Urothelium cell line (cell line): ENCODE measurements around the gene DNAL4.
"Not testable (repeated sequence)": the region's sequence is repeated elsewhere in the genome, so short reads cannot be mapped to it uniquely, and the experiment has no call there.

Source experiments
- DNase-seq: peaks from one replicate; pipeline ENCODE4 v3.0.0; 2011; ENCODE audit warnings: low spot score, mixed read lengths
- FAIRE-seq: peaks from 2 replicates; lab custom pipeline; 2011; peaks lifted over from hg19 to GRCh38; lab: Jason Lieb, UNC

DNAL4 gene

GRCh38 chr22:38828191-38828590 is 34.2 kb upstream of the DNAL4 start:
- DNase-seq (no peak), FAIRE-seq (peak; percentile 9)

DNA sequence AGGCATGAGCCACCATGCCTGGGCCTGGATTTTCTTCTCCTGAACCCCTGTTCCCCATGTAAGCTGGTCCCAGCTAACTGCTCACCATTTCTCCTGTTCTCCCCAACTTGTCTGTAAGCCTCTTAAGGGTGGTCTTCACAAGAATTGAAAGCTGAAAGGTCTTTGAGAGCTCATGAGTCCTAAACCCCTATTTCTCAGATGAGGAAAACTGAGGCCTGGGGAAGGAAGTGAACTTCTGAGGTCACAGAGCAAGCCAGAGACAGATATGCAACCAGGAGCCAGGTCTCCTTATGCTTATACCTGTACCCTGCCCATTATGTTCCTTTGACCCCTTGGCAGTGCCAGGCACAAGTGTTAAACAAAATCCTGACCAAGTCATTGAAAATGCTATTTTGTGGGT is 33.6 kb upstream of the DNAL4 start:
- FAIRE-seq: no peak
- DNase-seq: no peak

DNA sequence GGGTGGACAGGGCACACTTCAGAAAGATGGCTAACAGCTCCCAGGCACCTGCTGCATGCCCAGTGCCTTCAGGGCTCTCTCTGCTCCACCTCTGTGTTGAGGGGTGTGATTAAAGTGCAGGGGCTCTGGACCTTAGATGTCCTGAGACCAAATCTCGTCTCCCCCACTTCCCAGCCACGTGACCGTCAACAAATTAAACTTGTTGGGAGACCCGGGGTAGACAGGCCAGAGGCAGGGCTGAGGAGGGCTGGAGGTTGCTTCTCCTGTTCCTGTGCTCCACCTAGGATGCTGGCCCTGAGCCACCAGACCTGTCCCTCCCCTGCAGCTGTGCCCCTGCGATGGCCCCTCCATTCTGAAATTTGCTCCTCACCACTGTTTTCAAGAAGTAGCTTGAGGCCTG is 32.9 kb upstream of the DNAL4 start:
- no peak for DNase-seq
- FAIRE-seq: no peak

DNA sequence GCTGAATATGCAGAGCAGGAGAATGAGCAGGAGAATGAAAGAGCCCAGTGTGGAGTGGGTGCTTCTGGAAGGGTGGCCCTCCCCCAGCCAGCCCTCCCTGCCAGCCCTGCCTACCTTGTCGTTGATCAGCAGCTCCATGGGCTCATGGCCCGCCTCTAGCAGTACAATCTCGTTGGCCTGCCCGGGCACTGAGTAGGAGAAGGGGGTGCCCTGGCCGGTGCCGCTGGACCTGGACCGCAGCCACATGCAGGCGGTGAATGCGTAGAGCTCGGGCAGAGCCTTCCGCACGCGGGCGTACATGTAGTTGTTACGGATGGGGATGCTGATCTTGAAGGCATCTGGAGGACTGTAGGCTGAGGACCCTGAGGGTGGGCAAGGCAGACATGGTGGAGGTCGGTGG is 32.4 kb upstream of the DNAL4 start:
- DNase-seq (no peak), FAIRE-seq (no peak)

GRCh38 chr22:38824585-38824984 is 30.6 kb upstream of the DNAL4 start:
- FAIRE-seq (peak; percentile 90), DNase-seq (peak; percentile 75)

DNA sequence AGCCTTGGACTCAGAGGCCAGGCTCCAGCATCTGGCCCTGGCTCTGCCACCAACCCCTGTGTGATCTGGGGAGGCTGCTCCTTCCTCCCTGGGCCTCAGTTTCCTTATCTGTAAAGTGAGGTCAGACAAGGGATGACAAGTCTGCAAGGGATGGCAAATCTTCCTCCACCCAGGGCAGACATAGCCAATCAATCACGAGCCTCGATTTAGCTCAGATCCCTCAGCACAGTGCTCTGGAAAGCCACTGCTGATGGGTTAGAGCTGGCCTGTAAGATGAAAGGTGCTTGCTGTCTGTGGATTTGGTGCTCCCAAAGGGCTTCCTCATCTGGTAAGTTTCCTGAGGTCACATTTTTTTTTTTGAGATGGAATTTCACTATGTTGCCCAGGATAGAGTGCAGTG is 29.7 kb upstream of the DNAL4 start:
- DNase-seq: no peak
- FAIRE-seq: no peak

DNA sequence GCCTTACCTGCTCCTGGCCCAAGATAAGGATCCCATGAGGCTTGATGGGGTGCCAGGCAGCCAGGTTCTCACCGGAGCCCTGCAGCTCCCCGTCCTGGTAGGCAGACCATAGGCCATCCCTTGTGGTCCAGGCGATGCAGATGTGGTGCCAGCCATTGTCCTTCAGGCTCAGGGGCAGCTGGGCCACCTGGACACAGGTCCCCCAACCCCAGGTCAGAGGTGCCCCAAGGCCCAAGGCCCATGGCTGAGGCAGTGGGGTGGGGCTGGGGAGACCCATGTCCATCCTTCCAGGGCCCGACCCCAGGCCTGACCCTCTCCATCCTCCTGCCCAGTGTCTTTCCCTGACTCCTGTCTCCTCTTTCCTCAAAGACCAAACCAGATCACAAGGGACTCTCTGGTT is 29.1 kb upstream of the DNAL4 start:
- DNase-seq: no peak
- FAIRE-seq: no peak

- FAIRE-seq: no peak
- DNase-seq: no peak
Observed at GRCh38 chr22:38820020-38820419, 26.1 kb upstream of the DNAL4 start.

GRCh38 chr22:38819387-38819940 is 25.5 kb upstream of the DNAL4 start:
- DNase-seq: no peak
- FAIRE-seq: no peak

GRCh38 chr22:38817196-38817595 is 23.3 kb upstream of the DNAL4 start:
- no peak for DNase-seq
- FAIRE-seq: no peak

- DNase-seq (no peak), FAIRE-seq (no peak)
Observed at GRCh38 chr22:38815842-38816241, 21.9 kb upstream of the DNAL4 start.

- DNase-seq (no peak), FAIRE-seq (peak; percentile 91)
Observed at GRCh38 chr22:38811241-38811640, 17.3 kb upstream of the DNAL4 start.

- FAIRE-seq, DNase-seq: not testable (repeated sequence)
Observed at GRCh38 chr22:38805041-38805593, 11.2 kb upstream of the DNAL4 start.

- peak; percentile 94 for DNase-seq
- FAIRE-seq: no peak
Observed at GRCh38 chr22:38802671-38803121, 8.8 kb upstream of the DNAL4 start.

DNA sequence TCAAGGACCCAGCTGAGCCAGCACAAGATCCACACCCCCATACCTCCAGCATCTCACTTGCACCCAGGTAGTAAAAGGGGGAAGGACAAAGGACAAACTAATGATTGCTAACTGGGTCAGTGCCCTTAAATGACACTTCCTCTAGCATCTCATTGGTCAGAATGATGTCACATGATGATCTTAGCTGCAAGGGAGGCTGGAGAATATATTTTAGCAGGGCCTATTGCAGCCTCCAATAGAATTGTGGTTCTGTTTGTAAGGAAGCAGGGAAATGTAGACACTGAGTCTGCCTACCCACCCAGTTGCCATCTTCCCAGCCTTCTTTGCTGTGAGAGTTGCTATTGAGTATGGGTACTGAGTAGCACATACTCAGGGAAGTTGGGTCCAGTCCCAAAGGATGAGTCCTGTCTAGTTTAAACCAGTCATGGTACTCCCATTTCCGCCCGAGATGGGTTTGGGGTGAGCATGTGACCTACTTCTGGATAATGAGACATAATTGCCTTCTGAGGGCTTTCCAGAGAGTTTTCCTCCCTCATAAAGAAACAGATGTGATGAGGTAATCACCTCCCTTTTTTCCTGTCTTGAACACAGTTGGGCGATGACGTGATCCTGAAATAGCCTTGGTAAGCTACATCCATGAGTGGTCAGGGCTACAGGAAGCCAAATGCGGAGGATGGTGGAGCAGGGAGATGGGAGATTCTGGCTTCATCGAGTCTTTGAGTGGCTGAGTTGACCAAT is 5.5 kb upstream of the DNAL4 start:
- DNase-seq (no peak), FAIRE-seq (peak; percentile 85)

DNA sequence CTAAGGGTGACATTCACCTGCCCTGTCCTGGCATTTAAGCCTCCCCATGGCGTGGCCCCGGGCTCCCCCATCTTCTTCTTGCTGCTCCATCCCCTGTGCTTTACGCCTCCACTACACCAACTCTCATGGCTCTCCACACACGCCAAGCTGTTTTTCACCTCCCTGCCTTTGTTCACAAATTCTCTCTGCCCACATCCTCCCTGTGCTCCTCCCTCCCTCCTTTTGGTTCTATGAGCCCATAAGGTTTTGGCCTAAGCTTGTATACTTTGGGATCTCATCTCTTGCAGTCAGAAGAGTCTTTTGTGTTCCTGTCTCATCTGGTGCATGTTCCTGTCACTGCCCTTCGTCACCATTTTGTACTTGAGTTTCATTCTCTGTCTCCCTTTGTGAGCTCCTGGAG is 4.6 kb upstream of the DNAL4 start:
- DNase-seq (no peak), FAIRE-seq (peak; percentile 75)

DNA sequence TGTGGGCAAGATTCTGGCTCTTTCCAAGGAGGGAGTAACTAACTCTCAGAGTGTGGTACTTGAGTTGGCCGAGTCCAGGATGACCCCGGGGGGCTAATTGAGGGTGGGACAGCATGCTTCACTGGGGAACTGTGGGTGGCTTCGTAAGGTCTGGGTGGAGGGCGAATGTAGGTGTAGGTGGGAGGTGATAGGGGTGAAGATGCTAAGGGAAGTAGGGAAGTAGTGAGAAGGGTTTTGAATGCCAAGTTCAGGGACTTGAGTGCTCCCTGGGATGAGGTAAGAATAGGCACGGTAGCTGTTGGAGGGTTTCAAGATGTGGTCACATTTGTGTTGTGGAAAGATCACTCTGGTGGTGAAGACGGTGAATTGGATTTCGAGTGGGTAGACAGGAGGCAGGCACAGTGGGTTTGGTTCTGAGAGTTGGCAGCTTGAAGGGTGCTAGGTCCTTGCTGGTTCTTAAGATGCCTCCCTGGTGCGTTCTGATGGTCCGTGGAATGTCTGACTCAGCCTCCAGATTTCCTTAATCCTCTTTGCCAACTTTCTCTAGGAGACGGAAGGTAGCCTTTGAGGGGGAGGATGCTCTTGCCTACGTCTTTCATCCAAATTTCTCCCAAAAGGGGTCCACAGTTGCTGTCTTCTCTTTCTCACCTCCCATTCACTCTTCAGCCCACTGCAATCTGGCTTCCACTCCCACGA is 2.5 kb upstream of the DNAL4 start:
- DNase-seq: peak; percentile 56
- FAIRE-seq: peak; percentile 70

DNA sequence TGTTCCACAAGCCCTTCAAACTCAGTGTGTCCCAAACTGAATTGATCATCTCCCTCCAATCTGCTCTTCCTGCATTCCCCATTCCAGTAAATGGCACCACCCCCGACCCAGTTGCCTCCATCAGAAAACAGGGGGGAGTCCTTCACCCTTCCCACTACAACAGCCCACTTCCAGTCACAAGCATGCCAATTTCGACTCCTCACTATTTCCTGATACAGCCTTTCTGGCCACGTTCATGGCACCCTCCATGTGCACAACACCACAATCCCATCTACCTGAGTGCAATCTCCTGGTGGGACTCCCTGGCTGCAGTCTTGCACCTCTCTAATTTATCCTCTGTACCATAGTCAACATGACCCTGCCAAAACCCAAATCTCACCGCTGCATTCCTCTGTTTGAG is 1.6 kb upstream of the DNAL4 start:
- no peak for FAIRE-seq
- no peak for DNase-seq

DNA sequence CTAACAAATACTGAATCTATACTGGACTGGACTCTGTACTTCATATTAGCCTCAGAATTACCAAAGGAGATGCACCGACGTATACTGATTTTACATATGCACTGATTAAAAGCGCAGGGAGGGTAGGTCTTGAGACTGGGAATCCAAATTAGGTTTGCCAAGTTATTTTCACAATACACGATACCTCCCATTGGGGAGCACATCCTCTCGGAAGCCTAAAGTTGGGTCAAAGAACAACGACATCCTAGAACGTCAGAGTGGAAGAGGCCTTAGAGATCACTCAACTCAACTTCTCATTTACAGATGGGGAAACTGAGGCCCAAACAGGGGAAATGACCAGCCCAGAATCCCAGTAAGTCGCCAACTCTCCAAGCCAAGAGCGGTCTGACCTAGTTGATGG is 626 bp downstream of the DNAL4 start:
- DNase-seq: no peak
- FAIRE-seq: no peak

DNA sequence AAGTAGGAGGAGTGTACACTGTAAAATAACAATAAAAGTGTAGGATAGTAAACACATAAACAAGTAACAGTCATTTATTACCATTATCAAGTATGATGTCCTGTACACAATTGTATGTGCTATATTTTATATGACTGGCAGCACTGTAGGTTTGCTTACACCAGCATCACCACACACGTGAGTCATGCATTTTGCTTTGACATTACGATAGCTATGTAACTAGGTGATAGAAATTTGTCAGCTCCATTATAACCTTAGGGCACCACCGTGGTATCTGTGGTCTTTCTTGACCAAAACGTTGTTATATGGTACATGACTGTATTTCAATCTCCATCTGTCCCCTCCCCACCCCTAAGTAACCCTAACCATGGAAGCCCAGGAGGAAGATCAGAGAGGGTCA is 1.1 kb downstream of the DNAL4 start:
- DNase-seq (no peak), FAIRE-seq (peak; percentile 46)

GRCh38 chr22:38789606-38790005 is 4.3 kb downstream of the DNAL4 start:
- no peak for DNase-seq
- no peak for FAIRE-seq

GRCh38 chr22:38788846-38789245 is 5.1 kb downstream of the DNAL4 start:
- FAIRE-seq (no peak), DNase-seq (no peak)
